Breast epithelium (tissue), 4 donors: Measurements from ENCODE around the gene ILK. TPM values are rescaled to one million over a fixed set of nuclear protein-coding genes. Genes with fewer than 3 reads are reported as not detected.
A peak's percentile ranks its signal among the peaks of the same experiment; 100 is the strongest.

ENCODE experiments used
- DNase-seq, 2 donors: peaks; one replicate each; pipeline ENCODE4 v3.0.0-alpha.2; 2019; ENCODE audit warnings: low spot score in 2 of 2
- H3K27ac ChIP-seq, 2 donors: fragments of 200-600 bp; sonication (generic) in 1 of 2; one replicate each; pipeline ENCODE4 v1.5.1; 2016 to 2019; ENCODE audit warnings: mild to moderate bottlenecking in 1 of 2
- H3K27me3 ChIP-seq, 2 donors: fragments of 200-600 bp; sonication (generic) in 1 of 2; one replicate each; pipeline versions ENCODE4 v1.5.1 to v1.6.0; 2017 to 2019; ENCODE audit warnings: control low read depth in 1 of 2, mild to moderate bottlenecking in 1 of 2
- H3K36me3 ChIP-seq: fragments of 200-600 bp; one replicate; pipeline ENCODE4 v1.5.1; 2019
- H3K4me1 ChIP-seq, 2 donors: fragments of 200-600 bp; sonication (generic); one replicate each; pipeline ENCODE4 v1.5.1; 2016 to 2019; ENCODE audit warnings: control low read depth in 1 of 2
- H3K4me3 ChIP-seq, 3 donors: fragments of 200-600 bp; sonication (generic); 1 replicate in 2 of 3; 2 replicates in 1 of 3; pipeline ENCODE4 v1.5.1; 2016 to 2019; ENCODE audit warnings: mild to moderate bottlenecking in 3 of 3, moderate library complexity in 2 of 3
- H3K9me3 ChIP-seq, 2 donors: fragments of 200-600 bp; sonication (generic) in 1 of 2; one replicate each; pipeline ENCODE4 v1.5.1; 2016 to 2019; ENCODE audit warnings: control low read depth in 1 of 2
- POLR2A ChIP-seq: fragments of 450-650 bp; IDR thresholded peaks from one replicate; pipeline ENCODE4 v1.6.1; 2016; ENCODE audit warnings: antibody characterized with exemption, mild to moderate bottlenecking, moderate library complexity
- POLR2AphosphoS5 ChIP-seq, 3 donors: sonication (generic); formaldehyde crosslinking; IDR thresholded peaks; one replicate each; pipeline ENCODE4 v1.6.1; 2017; ENCODE audit warnings: antibody characterized with exemption in 3 of 3
- intact Hi-C: fragments of 100-400 bp; cut with DNase I; formaldehyde crosslinking; loops from one replicate; pipeline ENCODE4 v1.15.1; 2023; ENCODE audit warnings: low total_unique reads
- total RNA-seq, 3 donors: library from RNA; depleted of rRNA; stranded (reverse); fragments of >200 nt; gene quantifications; one replicate each; pipeline ENCODE4 v1.1.0, GENCODE V29; 2016
- TF ChIP-seq, protein P1 (sequence below), 3 donors: fragments of 450-650 bp; IDR thresholded peaks; one replicate each; pipeline ENCODE4 v1.5.1; 2016 to 2017; ENCODE audit warnings: antibody characterized with exemption in 3 of 3, mild to moderate bottlenecking in 3 of 3, moderate library complexity in 3 of 3

The ILK gene
- 100 to 1,000 TPM; 113 to 118 (median 113) TPM for total RNA-seq

DNA sequence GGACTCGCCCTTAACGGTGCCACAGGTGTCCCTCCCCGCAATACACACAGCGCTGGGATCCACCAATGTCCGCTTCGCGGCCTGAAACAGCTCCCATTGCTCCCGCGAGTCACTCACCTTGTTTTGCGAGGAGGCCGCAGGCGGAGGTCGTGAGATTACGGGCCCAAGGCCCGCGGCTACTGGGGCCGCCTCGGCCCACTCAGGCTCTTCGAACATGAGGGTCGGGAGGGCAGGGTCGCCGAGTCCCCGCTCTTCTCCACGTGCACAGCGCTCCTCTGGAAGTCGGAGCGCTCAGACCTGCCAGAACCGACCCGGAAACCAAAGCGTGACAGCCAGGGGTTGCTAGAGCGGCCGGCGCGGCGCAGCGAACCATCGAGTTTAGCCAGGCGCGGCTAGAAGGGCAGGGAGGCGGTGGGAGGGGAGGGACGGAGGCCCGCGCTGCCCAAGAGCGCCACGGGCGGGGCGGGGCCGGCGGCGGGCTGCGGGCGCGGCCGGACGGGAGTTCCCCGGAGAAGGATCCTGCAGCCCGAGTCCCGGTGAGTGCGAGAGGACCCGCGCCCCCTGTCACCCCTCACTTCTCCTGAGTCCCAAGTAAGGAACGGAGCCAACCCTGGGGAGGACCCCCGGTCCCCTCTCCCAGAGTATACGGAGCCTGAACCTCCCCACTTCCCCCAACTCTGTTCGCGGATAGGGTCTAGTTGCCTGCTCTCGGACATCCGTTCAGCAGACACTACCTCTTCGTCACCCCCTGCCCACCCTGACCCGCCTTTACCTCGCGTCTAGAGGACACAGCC lies at the start of gene ILK, which contains the start of gene RRP8:
TSS of gene ILK (plus strand) at position 488 of the 794 bp plus-strand sequence. CDS start 498 bp downstream, outside the sequence.
TSS of gene RRP8 (minus strand) at position 330 of the 794 bp plus-strand sequence. CDS start at position 216, 114 bp downstream.
- peaks cover 6 to 36% of the 10 kb centered on the region in 2 donors for H3K4me1 ChIP-seq
- no peaks in the 10 kb centered on the region for H3K9me3 ChIP-seq
- TF ChIP-seq, protein P1, sequence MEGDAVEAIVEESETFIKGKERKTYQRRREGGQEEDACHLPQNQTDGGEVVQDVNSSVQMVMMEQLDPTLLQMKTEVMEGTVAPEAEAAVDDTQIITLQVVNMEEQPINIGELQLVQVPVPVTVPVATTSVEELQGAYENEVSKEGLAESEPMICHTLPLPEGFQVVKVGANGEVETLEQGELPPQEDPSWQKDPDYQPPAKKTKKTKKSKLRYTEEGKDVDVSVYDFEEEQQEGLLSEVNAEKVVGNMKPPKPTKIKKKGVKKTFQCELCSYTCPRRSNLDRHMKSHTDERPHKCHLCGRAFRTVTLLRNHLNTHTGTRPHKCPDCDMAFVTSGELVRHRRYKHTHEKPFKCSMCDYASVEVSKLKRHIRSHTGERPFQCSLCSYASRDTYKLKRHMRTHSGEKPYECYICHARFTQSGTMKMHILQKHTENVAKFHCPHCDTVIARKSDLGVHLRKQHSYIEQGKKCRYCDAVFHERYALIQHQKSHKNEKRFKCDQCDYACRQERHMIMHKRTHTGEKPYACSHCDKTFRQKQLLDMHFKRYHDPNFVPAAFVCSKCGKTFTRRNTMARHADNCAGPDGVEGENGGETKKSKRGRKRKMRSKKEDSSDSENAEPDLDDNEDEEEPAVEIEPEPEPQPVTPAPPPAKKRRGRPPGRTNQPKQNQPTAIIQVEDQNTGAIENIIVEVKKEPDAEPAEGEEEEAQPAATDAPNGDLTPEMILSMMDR (IDR thresholded peaks at IDR 0.05) = no peak
- TF ChIP-seq POLR2A (no peak), POLR2AphosphoS5 (IDR thresholded peaks at IDR 0.05) (peak; percentile 14 to 72 (median 57))
- peak within 1 kb of the TSS; percentile 92 to 96 for H3K27ac ChIP-seq
- H3K27me3 ChIP-seq = no peaks in the 10 kb centered on the region
- intact Hi-C loops = no loop called here
- peaks cover 10% of the 10 kb centered on the region for H3K36me3 ChIP-seq
- peak within 1 kb of the TSS; percentile 76 to 93 (median 92) for H3K4me3 ChIP-seq
- peak; percentile 88 to 91 for DNase-seq

DNA sequence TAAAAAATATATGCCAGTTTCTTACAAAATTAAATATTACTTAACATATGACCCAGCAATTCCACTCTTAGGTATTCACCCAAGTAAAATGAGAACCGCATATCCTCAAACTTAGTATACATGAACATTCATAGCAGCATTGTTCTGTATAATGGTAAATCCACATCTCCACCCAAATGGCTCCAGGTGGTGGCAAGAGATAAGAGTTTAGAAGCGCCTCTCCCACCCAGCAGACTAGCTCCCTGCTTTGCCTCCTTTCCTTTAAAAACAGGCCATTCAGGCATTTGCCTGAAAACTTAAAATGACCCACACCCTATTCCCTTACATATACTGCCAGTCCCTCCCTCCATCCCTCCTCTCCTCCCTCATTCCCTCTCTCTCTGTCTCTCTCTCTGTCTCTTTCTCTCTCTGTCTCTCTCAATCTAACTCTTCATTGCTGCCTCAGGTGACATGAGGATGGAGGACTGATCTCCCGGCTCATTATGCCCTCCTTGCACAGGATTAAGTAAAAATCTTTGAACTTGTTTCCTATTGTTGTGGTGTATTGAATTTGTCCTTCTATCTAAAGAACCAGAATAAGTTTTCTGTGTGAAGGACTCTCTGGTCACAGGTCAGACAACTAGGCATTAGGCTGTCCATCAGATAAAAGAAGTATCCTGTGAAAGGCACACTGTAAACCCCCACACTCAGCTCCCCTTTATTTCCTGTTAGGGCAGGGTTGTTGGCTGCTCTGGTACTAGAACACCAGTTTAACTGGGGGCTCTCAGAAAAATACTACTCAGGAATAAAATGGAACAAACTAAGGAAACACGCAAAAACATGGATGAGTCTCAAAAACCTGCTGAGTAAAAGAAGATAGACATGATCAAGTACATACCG lies 48.5 kb upstream of the ILK start:
- Histone ChIP-seq H3K27ac (no peak overlapping the region), H3K4me1 (no peaks in the 10 kb centered on the region), H3K27me3 (no peaks in the 10 kb centered on the region), H3K4me3 (no peak overlapping the region), H3K9me3 (no peaks in the 10 kb centered on the region), H3K36me3 (no peaks in the 10 kb centered on the region)
- intact Hi-C loops = no loop called here
- DNase-seq = no peak
- no peak for TF ChIP-seq POLR2AphosphoS5 (IDR thresholded peaks at IDR 0.05)
- TF ChIP-seq POLR2A = no peak
- TF ChIP-seq, protein P1 (IDR thresholded peaks at IDR 0.05) = no peak

DNA sequence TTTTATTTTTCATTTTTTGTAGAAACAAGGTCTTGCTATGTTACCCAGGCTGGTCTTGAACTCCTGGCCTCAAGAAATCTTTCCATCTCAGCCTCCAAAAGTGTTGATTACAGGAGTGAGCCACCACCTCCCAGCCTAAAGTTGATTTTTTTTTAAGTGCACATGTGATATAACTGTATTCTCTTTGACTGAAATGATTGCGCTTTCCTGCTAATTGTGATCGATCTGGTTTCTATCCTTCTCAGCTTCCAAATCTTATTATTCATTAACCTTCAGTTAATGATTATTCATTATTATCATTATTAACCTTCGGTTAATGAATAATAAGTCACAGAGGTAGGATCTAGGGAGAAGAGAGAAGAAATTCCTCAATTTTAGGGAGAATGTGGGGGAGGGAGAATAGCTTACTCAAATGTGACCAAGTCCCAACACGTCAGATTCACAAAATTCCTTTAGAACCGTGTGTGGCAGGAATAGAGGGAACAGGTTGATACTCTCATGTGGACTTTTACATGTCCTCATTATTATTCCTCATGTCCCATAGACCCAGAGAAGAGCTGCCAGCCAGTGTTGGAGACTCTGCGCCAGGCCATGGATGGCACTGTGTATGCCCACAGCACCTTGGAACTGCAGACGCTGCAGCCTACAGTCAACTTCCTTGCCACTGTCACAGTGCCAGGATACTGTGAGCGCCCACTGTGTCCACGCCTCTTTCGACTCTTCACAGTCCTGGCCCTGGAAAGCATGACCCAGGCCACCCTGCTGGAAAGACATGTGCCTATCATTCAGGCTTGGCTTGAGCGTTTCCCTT lies 47.2 kb upstream of the ILK start:
- no peak for DNase-seq
- TF ChIP-seq, protein P1 (IDR thresholded peaks at IDR 0.05) = no peak
- no peak for TF ChIP-seq POLR2AphosphoS5 (IDR thresholded peaks at IDR 0.05)
- TF ChIP-seq POLR2A = no peak
- Histone ChIP-seq H3K4me3 (no peak overlapping the region), H3K36me3 (no peaks in the 10 kb centered on the region), H3K9me3 (no peaks in the 10 kb centered on the region), H3K4me1 (no peaks in the 10 kb centered on the region), H3K27me3 (no peaks in the 10 kb centered on the region), H3K27ac (no peak overlapping the region)
- intact Hi-C loops = no loop called here

DNA sequence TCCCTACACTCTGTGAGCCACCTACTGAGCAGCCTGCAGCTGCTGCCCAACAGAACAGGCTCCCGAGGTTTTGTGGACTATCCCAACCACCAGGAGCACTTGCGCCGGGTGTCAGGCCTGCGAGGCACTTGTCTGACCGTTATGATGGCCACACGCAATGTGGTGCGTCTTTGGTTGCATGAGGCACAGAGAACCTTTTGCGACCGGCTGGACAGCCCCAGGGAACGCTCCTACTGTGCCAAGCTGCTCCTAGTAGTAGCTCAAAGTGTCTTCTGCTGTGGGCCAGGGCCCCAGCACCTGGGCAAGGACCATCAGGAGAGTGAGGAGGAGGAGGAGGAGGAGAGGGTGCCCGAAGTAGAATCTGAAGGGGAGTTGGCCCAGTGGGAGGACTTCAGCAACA lies 46.5 kb upstream of the ILK start:
- no peaks in the 10 kb centered on the region for H3K36me3 ChIP-seq
- no peak overlapping the region for H3K27ac ChIP-seq
- H3K9me3 ChIP-seq = no peaks in the 10 kb centered on the region
- no peak overlapping the region for H3K4me3 ChIP-seq
- intact Hi-C loops = no loop called here
- H3K4me1 ChIP-seq = no peaks in the 10 kb centered on the region
- no peak for TF ChIP-seq POLR2AphosphoS5 (IDR thresholded peaks at IDR 0.05)
- TF ChIP-seq, protein P1 (IDR thresholded peaks at IDR 0.05) = no peak
- no peak for TF ChIP-seq POLR2A
- no peaks in the 10 kb centered on the region for H3K27me3 ChIP-seq
- DNase-seq = no peak
